OCI-LY7 (cell line): ENCODE results near the gene GMDS. TPM values are rescaled to one million over a fixed set of nuclear protein-coding genes. Genes with fewer than 3 reads are reported as not detected.

Experiments used
- BruUV-seq: library from RNA; stranded (reverse); fragments of 400-500 nt; replicated peaks from 2 replicates; lab custom pipeline; 2021; lab: Mats Ljungman, UMichigan
- CTCF ChIA-PET: fragments of 300-600 bp; sonication (Branson Sonifier 250); formaldehyde crosslinking; loops from one replicate; lab custom pipeline; 2022; ENCODE audit warnings: antibody characterized with exemption; ENCODE audit not compliant: unreplicated experiment; lab: Charles Lee
- POLR2A ChIA-PET: fragments of 300-600 bp; sonication (Branson Sonifier 250); formaldehyde crosslinking; loops from one replicate; lab custom pipeline; 2022; ENCODE audit warnings: antibody characterized with exemption; lab: Charles Lee
- DNase-seq: peaks from one replicate; pipeline ENCODE4 v3.0.0-alpha.2; 2015; ENCODE audit warnings: low spot score
- H2AFZ ChIP-seq: fragments of 200-600 bp; sonication (generic), shearing (Covaris generic); 2 replicates; pipeline ENCODE4 v1.6.1; 2014; ENCODE audit warnings: mild to moderate bottlenecking, antibody characterized with exemption, low read length, moderate library complexity
- H3K27ac ChIP-seq: fragments of 200-600 bp; sonication (generic); 2 replicates; pipeline ENCODE4 v1.5.1; 2014; ENCODE audit warnings: mixed run types, low read depth, mild to moderate bottlenecking, moderate library complexity, low read length, inconsistent platforms; ENCODE audit not compliant: poor library complexity, severe bottlenecking
- H3K36me3 ChIP-seq: fragments of 200-600 bp; sonication (generic); 2 replicates; pipeline ENCODE4 v1.6.1; 2014; ENCODE audit warnings: mild to moderate bottlenecking, antibody characterized with exemption, low read length, moderate library complexity, mixed read lengths; ENCODE audit not compliant: insufficient read depth
- H3K4me1 ChIP-seq: fragments of 200-600 bp; sonication (generic); 2 replicates; pipeline ENCODE4 v1.5.1; 2014; ENCODE audit warnings: mild to moderate bottlenecking, low read length; ENCODE audit not compliant: insufficient read depth, poor library complexity, severe bottlenecking
- H3K4me2 ChIP-seq: fragments of 200-600 bp; sonication (generic); 2 replicates; pipeline ENCODE4 v1.6.1; 2014; ENCODE audit warnings: mild to moderate bottlenecking, low read length
- H3K4me3 ChIP-seq: fragments of 200-600 bp; sonication (generic); 2 replicates; pipeline ENCODE4 v1.5.1; 2014; ENCODE audit warnings: mild to moderate bottlenecking, low read depth, low read length; ENCODE audit not compliant: poor library complexity, severe bottlenecking
- H3K79me2 ChIP-seq: fragments of 200-600 bp; sonication (generic); 2 replicates; pipeline ENCODE4 v1.6.1; 2016; ENCODE audit warnings: low read depth, mild to moderate bottlenecking, low read length, moderate library complexity, mixed read lengths; ENCODE audit not compliant: insufficient read depth
- H3K9me2 ChIP-seq: fragments of 200-600 bp; sonication (generic); 2 replicates; pipeline ENCODE4 v1.6.1; 2016; ENCODE audit warnings: mild to moderate bottlenecking, low read length, mixed read lengths; ENCODE audit not compliant: insufficient read depth
- H3K9me3 ChIP-seq: fragments of 200-600 bp; sonication (generic); 2 replicates; pipeline ENCODE4 v1.6.1; 2014; ENCODE audit warnings: mild to moderate bottlenecking, mixed run types, low read length, mixed read lengths
- H4K20me1 ChIP-seq: fragments of 200-600 bp; sonication (generic); 2 replicates; pipeline ENCODE4 v1.6.1; 2014; ENCODE audit warnings: mild to moderate bottlenecking, antibody characterized with exemption, low read length, moderate library complexity, mixed read lengths; ENCODE audit not compliant: insufficient read depth
- EZH2phosphoT487 ChIP-seq: fragments of 200-600 bp; sonication (generic); IDR thresholded peaks from 2 replicates; pipeline ENCODE4 v1.6.1; 2018; ENCODE audit warnings: low read depth, borderline replicate concordance, mild to moderate bottlenecking, mixed run types, antibody characterized with exemption, low read length, moderate library complexity, mixed read lengths
- intact Hi-C: fragments of 100-400 bp; cut with micrococcal nuclease; formaldehyde crosslinking; loops from one replicate; pipeline ENCODE4 v1.10.0; 2022; ENCODE audit not compliant: unreplicated experiment
- total RNA-seq, 2 experiments: library from RNA; depleted of rRNA in 1 of 2; stranded (reverse); fragments of >200 nt in 1 of 2; shearing (Covaris generic) in 1 of 2; gene quantifications; 2 replicates each; pipeline ENCODE4 v1.2.3, GENCODE V29; 2014 to 2022
- TF ChIP-seq, protein P1 (sequence below): fragments of 200-600 bp; sonication (generic); conservative IDR thresholded peaks from 2 replicates; pipeline ENCODE4 v1.5.1; 2014; ENCODE audit warnings: mild to moderate bottlenecking, antibody characterized with exemption, low read length, moderate library complexity, mixed read lengths

The GMDS gene
- total RNA-seq, 2 experiments from 2014 or later, result 9.9 to 26.8 TPM

DNA sequence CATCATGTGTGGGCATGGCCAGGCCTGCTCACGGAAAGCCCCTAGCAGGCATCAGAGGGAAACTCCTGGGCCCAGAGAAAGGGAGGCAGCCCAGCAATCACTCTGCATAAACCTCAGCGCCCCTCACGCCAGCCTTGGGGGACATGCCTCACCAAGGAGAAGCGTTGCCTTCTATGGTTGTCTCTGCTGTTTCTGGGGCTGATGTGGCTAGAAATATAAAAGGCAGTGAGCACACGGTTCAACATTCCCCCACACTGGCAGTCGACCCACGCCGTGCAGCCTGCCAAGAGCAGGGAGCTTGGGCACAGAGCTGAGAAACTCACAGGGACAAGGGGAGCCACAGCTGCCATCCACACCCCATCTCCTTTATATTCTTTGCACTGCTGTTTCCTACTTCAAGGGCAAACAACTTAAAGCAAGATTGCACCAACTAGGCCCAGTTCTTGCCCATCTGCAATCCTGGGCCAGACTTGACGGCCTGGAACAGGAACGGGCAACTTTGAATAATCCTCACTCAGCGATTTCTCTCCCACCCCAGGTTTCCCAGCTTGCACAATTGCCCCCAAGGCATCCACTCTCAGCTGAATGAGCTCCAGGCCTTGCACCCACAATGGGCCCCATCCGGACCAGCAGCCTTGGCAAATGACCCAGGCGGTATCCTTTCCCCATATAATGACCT lies 671.2 kb downstream of the GMDS start:
- ChIA-PET POLR2A (interaction anchor here (0.6 kb wide), 1 partner anchor 239 kb away, joined by 3 read pairs; no protein-coding TSS in a partner anchor), CTCF (no interaction called here)
- H3K4me2 ChIP-seq, result no peak overlapping the region
- no peak overlapping the region for H3K4me3 ChIP-seq
- intact Hi-C loops, result no loop called here
- no peaks in the 10 kb centered on the region for H3K36me3 ChIP-seq
- no TSS peak for BruUV-seq
- H3K4me1 ChIP-seq, result no peaks in the 10 kb centered on the region
- H2AFZ ChIP-seq, result no peak overlapping the region
- H3K9me2 ChIP-seq, result no peaks in the 10 kb centered on the region
- H3K9me3 ChIP-seq, result peaks cover 14% of the 10 kb centered on the region; the same call in 1 of the 2 replicates
- no peaks in the 10 kb centered on the region for H4K20me1 ChIP-seq
- no peaks in the 10 kb centered on the region for H3K79me2 ChIP-seq
- H3K27ac ChIP-seq, result no peak overlapping the region
- TF ChIP-seq, protein P1, sequence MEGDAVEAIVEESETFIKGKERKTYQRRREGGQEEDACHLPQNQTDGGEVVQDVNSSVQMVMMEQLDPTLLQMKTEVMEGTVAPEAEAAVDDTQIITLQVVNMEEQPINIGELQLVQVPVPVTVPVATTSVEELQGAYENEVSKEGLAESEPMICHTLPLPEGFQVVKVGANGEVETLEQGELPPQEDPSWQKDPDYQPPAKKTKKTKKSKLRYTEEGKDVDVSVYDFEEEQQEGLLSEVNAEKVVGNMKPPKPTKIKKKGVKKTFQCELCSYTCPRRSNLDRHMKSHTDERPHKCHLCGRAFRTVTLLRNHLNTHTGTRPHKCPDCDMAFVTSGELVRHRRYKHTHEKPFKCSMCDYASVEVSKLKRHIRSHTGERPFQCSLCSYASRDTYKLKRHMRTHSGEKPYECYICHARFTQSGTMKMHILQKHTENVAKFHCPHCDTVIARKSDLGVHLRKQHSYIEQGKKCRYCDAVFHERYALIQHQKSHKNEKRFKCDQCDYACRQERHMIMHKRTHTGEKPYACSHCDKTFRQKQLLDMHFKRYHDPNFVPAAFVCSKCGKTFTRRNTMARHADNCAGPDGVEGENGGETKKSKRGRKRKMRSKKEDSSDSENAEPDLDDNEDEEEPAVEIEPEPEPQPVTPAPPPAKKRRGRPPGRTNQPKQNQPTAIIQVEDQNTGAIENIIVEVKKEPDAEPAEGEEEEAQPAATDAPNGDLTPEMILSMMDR, result no peak
- TF ChIP-seq EZH2phosphoT487, result no peak
- DNase-seq, result no peak
